OCI-LY1 (cell line): ENCODE results near the gene IRF1.

Source experiments
- H2AFZ ChIP-seq: fragments of 200-600 bp; sonication (generic), shearing (Covaris generic); 2 replicates; pipeline ENCODE4 v1.6.0; 2014; ENCODE audit warnings: antibody characterized with exemption, mild to moderate bottlenecking, low read length
- H3F3A ChIP-seq: fragments of 200-600 bp; sonication (generic), shearing (Covaris generic); 2 replicates; pipeline ENCODE4 v1.6.0; 2014; ENCODE audit warnings: mild to moderate bottlenecking, antibody characterized with exemption, low read length, moderate library complexity; ENCODE audit not compliant: insufficient read depth
- H3K27ac ChIP-seq: fragments of 200-600 bp; sonication (generic); 2 replicates; pipeline ENCODE4 v1.5.1; 2014; ENCODE audit warnings: low read length, mixed run types, mild to moderate bottlenecking, low read depth; ENCODE audit not compliant: poor library complexity, severe bottlenecking
- H3K27me3 ChIP-seq: fragments of 200-600 bp; sonication (generic); 2 replicates; pipeline ENCODE4 v1.6.0; 2014; ENCODE audit warnings: antibody characterized with exemption, mild to moderate bottlenecking, low read length, moderate library complexity; ENCODE audit not compliant: insufficient read depth
- H3K36me3 ChIP-seq: fragments of 200-600 bp; sonication (generic); 2 replicates; pipeline ENCODE4 v1.6.1; 2014; ENCODE audit warnings: mild to moderate bottlenecking, antibody characterized with exemption, low read length, moderate library complexity, mixed read lengths; ENCODE audit not compliant: insufficient read depth
- H3K4me1 ChIP-seq: fragments of 200-600 bp; sonication (generic); 2 replicates; pipeline ENCODE4 v1.5.1; 2014; ENCODE audit warnings: mild to moderate bottlenecking, low read length, moderate library complexity; ENCODE audit not compliant: insufficient read depth, severe bottlenecking
- H3K4me2 ChIP-seq: fragments of 200-600 bp; sonication (generic), shearing (Covaris generic); 2 replicates; pipeline ENCODE4 v1.6.1; 2014; ENCODE audit warnings: low read length
- H3K4me3 ChIP-seq: fragments of 200-600 bp; sonication (generic); 2 replicates; pipeline ENCODE4 v1.5.1; 2014; ENCODE audit warnings: low read length, low read depth, mild to moderate bottlenecking, mixed read lengths; ENCODE audit not compliant: poor library complexity, severe bottlenecking
- H3K79me2 ChIP-seq: fragments of 200-600 bp; shearing (Covaris generic); 2 replicates; pipeline ENCODE4 v1.6.1; 2016; ENCODE audit warnings: mixed run types, low read length, mixed read lengths; ENCODE audit not compliant: insufficient read depth
- H3K9ac ChIP-seq: fragments of 200-600 bp; sonication (generic), shearing (Covaris generic); 2 replicates; pipeline ENCODE4 v1.6.1; 2014; ENCODE audit warnings: mild to moderate bottlenecking, low read length, mixed read lengths
- H3K9me2 ChIP-seq: fragments of 200-600 bp; sonication (generic), shearing (Covaris generic); 2 replicates; pipeline ENCODE4 v1.6.1; 2014; ENCODE audit warnings: low read depth, mild to moderate bottlenecking, low read length, mixed read lengths
- H3K9me3 ChIP-seq: fragments of 200-600 bp; shearing (Covaris generic); 2 replicates; pipeline ENCODE4 v1.6.1; 2014; ENCODE audit warnings: low read length, mixed read lengths
- H4K20me1 ChIP-seq: fragments of 200-600 bp; sonication (generic), shearing (Covaris generic); 2 replicates; pipeline ENCODE4 v1.6.0; 2016; ENCODE audit warnings: mild to moderate bottlenecking, low read length; ENCODE audit not compliant: insufficient read depth
- EZH2 ChIP-seq: fragments of 200-600 bp; sonication (generic), shearing (Covaris generic); IDR thresholded peaks from 2 replicates; pipeline ENCODE4 v1.8.0; 2017; ENCODE audit warnings: borderline replicate concordance, mixed run types, mild to moderate bottlenecking, antibody characterized with exemption, low read length, moderate library complexity, mixed read lengths
- TF ChIP-seq, protein P1 (sequence below): fragments of 200-600 bp; sonication (generic), shearing (Covaris generic); IDR thresholded peaks from 2 replicates; pipeline ENCODE4 v1.5.1; 2017; ENCODE audit warnings: mild to moderate bottlenecking, antibody characterized with exemption, low read length, moderate library complexity, mixed read lengths

Gene IRF1

DNA sequence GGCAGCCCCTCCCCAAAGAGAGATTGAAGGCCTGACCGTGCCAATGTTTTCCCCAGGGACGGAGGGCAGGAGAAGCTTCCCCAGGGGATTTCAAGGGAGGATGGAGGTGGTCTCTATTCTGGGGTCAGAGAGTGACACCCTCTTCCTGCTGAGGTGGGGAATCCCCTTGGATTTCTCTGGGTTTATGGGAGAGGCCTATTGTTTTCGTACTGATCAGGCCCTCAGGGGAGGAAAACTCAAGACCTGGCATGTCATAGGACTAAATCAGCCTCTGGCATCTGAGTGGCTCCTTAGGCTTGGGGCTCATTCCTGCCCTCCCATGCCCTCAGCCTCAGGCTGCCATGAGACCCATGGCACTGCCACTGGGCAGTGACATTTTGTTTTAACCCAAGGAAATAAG is 44.6 kb downstream of the IRF1 start:
- Histone ChIP-seq H4K20me1 (no peaks in the 10 kb centered on the region), H3K36me3 (no peaks in the 10 kb centered on the region; the same call in 1 of the 2 replicates), H3K27ac (no peak overlapping the region), H3K9me3 (no peaks in the 10 kb centered on the region), H3F3A (no peaks in the 10 kb centered on the region), H3K4me3 (no peak overlapping the region), H3K4me2 (no peak overlapping the region), H2AFZ (no peak overlapping the region), H3K4me1 (no peaks in the 10 kb centered on the region), H3K9me2 (no peaks in the 10 kb centered on the region), H3K9ac (no peak overlapping the region), H3K27me3 (no peaks in the 10 kb centered on the region), H3K79me2 (no peaks in the 10 kb centered on the region)
- TF ChIP-seq EZH2, result no peak
- TF ChIP-seq, protein P1, sequence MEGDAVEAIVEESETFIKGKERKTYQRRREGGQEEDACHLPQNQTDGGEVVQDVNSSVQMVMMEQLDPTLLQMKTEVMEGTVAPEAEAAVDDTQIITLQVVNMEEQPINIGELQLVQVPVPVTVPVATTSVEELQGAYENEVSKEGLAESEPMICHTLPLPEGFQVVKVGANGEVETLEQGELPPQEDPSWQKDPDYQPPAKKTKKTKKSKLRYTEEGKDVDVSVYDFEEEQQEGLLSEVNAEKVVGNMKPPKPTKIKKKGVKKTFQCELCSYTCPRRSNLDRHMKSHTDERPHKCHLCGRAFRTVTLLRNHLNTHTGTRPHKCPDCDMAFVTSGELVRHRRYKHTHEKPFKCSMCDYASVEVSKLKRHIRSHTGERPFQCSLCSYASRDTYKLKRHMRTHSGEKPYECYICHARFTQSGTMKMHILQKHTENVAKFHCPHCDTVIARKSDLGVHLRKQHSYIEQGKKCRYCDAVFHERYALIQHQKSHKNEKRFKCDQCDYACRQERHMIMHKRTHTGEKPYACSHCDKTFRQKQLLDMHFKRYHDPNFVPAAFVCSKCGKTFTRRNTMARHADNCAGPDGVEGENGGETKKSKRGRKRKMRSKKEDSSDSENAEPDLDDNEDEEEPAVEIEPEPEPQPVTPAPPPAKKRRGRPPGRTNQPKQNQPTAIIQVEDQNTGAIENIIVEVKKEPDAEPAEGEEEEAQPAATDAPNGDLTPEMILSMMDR, result no peak

DNA sequence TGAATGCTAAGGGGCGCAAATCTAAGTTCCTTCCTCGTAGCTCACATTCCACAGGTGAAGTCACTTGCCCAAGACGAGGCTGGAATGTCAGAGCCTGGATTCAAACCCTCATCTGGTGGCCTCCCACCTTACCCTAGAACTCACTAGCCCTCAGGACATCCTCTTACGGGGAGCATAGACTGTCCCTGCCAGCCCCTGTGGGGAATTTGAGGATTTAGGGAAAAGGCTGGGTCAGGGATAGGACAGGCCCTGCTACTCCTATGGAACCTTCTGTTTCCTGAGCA is 45.0 kb downstream of the IRF1 start:
- H3K4me1 ChIP-seq, result no peaks in the 10 kb centered on the region
- no peak overlapping the region for H2AFZ ChIP-seq
- H3K27ac ChIP-seq, result no peak overlapping the region
- H4K20me1 ChIP-seq, result no peaks in the 10 kb centered on the region
- no peaks in the 10 kb centered on the region for H3K27me3 ChIP-seq
- H3K9me2 ChIP-seq, result no peaks in the 10 kb centered on the region
- H3K36me3 ChIP-seq, result no peaks in the 10 kb centered on the region; the same call in 1 of the 2 replicates
- no peak overlapping the region for H3K9ac ChIP-seq
- H3K9me3 ChIP-seq, result no peaks in the 10 kb centered on the region
- no peak overlapping the region for H3K4me3 ChIP-seq
- H3F3A ChIP-seq, result no peaks in the 10 kb centered on the region
- H3K79me2 ChIP-seq, result no peaks in the 10 kb centered on the region
- H3K4me2 ChIP-seq, result no peak overlapping the region
- no peak for TF ChIP-seq EZH2
- TF ChIP-seq, protein P1, result no peak

DNA sequence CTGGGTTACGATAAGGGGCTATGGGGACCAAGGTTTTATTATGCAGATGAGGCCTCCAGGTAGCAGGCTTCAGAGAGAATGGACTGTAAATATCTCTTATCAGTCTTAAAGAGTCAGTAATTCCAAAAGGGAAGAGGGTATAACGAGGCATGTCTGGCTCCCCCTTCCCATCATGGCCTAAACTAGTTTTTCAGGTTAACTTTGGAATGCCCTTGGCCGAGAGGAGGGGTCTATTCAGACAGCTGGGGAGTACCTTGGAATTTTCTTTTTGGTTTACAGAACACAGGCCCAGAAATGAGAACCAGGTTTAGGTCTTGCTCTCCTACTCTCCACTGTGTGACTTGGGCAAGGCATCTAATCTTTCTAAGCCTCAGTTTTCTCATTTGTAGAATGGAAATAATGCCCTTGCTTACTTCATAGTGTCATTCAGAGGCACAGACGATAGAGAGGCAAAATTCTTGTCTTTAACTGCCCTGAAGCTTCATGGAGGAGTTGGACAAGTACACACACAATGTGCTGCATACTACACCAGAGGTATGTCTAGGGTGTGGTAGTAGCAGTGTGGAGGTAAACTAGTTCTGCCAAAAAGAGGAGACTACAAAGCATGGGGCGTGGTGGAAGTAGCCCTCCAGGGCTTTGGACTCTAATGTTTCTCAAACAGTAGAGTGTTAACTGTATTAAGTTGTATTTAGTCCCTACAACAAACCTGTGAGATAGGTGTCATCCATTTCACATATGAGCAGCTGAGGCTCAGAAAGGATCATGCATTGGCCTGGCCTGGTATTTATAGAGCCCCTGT is 45.5 kb downstream of the IRF1 start:
- no peaks in the 10 kb centered on the region for H3F3A ChIP-seq
- no peaks in the 10 kb centered on the region for H3K9me2 ChIP-seq
- no peak overlapping the region for H3K27ac ChIP-seq
- H3K4me2 ChIP-seq, result no peak overlapping the region
- H3K79me2 ChIP-seq, result no peaks in the 10 kb centered on the region
- no peaks in the 10 kb centered on the region for H3K9me3 ChIP-seq
- H3K27me3 ChIP-seq, result no peaks in the 10 kb centered on the region
- no peak overlapping the region for H2AFZ ChIP-seq
- no peak for TF ChIP-seq EZH2
- TF ChIP-seq, protein P1, result no peak
- no peak overlapping the region for H3K9ac ChIP-seq
- H3K4me1 ChIP-seq, result no peaks in the 10 kb centered on the region
- H3K4me3 ChIP-seq, result no peak overlapping the region
- H4K20me1 ChIP-seq, result no peaks in the 10 kb centered on the region
- H3K36me3 ChIP-seq, result no peaks in the 10 kb centered on the region; the same call in 1 of the 2 replicates
